ENCODE data around the gene FAM184A. TPM values are rescaled to one million over a fixed set of nuclear protein-coding genes. Genes with fewer than 3 reads are reported as not detected.

Gene FAM184A
- total and polyA plus RNA-seq, 10 of the 15 experiments (the other 5 are each of a cell fraction or from before 2014, with no cell fraction given): 0.15 to 0.23 TPM; not detected in 8

DNA sequence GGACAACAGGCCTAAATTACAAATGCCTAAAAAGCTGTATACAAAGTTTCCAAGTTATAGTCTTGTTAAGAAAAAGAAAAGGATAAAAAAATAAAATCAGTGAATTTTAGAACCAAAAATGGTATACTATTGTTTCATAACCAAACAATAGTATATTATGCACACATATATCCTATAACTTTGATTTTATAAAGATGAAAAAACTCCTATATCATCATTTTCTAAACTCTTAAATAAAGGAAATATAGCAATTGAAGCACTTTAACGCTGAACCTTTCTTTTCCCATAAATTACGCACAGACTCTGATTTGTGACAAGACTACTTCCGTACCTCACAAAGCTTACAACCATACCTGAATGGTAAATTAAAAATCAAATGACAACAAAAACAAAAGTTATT is 107.6 kb downstream of the FAM184A start:
- no TSS peak for BruUV-seq (replicated peaks)
- ATAC-seq (no peak), FAIRE-seq (no peak), DNase-seq (ENCODE audit: low read depth, low spot score) (no peak)
- Histone ChIP-seq H3K4me2 (ENCODE audit: control insufficient read depth, insufficient read depth) (no peak overlapping the region), H3K27ac (ENCODE audit: control insufficient read depth, insufficient read depth) (no peak overlapping the region), H3K4me1 (ENCODE audit: control insufficient read depth, insufficient read depth, low read length) (no peaks in the 10 kb centered on the region), H3K36me3 (ENCODE audit: control insufficient read depth in 2 of 2, insufficient read depth in 2 of 2, low read length in 1 of 2) (no peaks in the 10 kb centered on the region), H3K9me3 (replicated peaks; ENCODE audit: control insufficient read depth, insufficient read depth, low read length) (no peaks in the 10 kb centered on the region), H3K27me3 (replicated peaks in 1 of 2; ENCODE audit: control insufficient read depth in 2 of 2, insufficient read depth in 2 of 2, low read length in 1 of 2) (no peaks in the 10 kb centered on the region), H3K9ac (ENCODE audit: control insufficient read depth, insufficient read depth, low read length) (no peak overlapping the region), H3K4me3 (no peak overlapping the region), H2AFZ (ENCODE audit: control insufficient read depth, low read depth, low read length) (no peak overlapping the region), H3K79me2 (ENCODE audit: control insufficient read depth, insufficient read depth, low read length) (no peaks in the 10 kb centered on the region), H4K20me1 (ENCODE audit: control insufficient read depth, insufficient read depth) (no peaks in the 10 kb centered on the region)
- POLR2A ChIA-PET: no interaction called here
- intact Hi-C loops (cut with micrococcal nuclease; ENCODE audit: unreplicated experiment): no loop called here
- in situ Hi-C loops (cut with MboI): loop anchor here (25.0 kb wide), 1 partner anchor 141 kb away; no protein-coding TSS in a partner anchor
- SMC1A ChIA-PET (ENCODE audit: uncharacterized antibody, unreplicated experiment): no interaction called here
- 76% methylated on average over 3 of the region's 3 CpGs for WGBS (ENCODE audit: insufficient coverage, insufficient replicate concordance, low lambda C conversion rate, missing lambda C conversion rate)
- TF ChIP-seq SRF (IDR thresholded peaks at IDR 0.05; ENCODE audit: low read depth in 2 of 2, low read length in 2 of 2): no peak
- TF ChIP-seq MEF2B (IDR thresholded peaks at IDR 0.05; ENCODE audit: partially characterized antibody, poor library complexity, severe bottlenecking): no peak
- no peak for TF ChIP-seq BACH1 (IDR thresholded peaks at IDR 0.05; ENCODE audit: borderline replicate concordance)
- TF ChIP-seq ZZZ3 (IDR thresholded peaks at IDR 0.05; ENCODE audit: control insufficient read depth, insufficient read length, low read depth): no peak
- no peak for TF ChIP-seq STAT1 (conservative IDR thresholded peaks at IDR 0.05)
- no peak for TF ChIP-seq NFYB (IDR thresholded peaks at IDR 0.05; ENCODE audit: insufficient read depth, low read depth, low read length)
- TF ChIP-seq GATAD2B (conservative IDR thresholded peaks at IDR 0.05; ENCODE audit: low read depth): no peak
- no peak for TF ChIP-seq NR2C2 (IDR thresholded peaks at IDR 0.05; ENCODE audit: borderline replicate concordance, control insufficient read depth, insufficient read length, low read depth)
- TF ChIP-seq SUPT20H (IDR thresholded peaks at IDR 0.05; ENCODE audit: borderline replicate concordance, control insufficient read depth, low read depth, low read length): no peak
- no peak for TF ChIP-seq TBL1XR1 (IDR thresholded peaks at IDR 0.05; ENCODE audit: low read depth, low read length)
- TF ChIP-seq CHD4 (IDR thresholded peaks at IDR 0.05): no peak
- no peak for TF ChIP-seq CREB1 (IDR thresholded peaks at IDR 0.05; ENCODE audit: low read depth)
- CTCF ChIA-PET: interaction anchor here (1.1 to 2.0 kb wide), 4 partner anchors 8 to 139 kb away, joined by 3 to 6 read pairs (median 4); no protein-coding TSS in a partner anchor
- RAD21 ChIA-PET (ENCODE audit: unreplicated experiment): no interaction called here

Data from GM12878 (cell line).